Transverse colon (tissue), 4 donors: ENCODE data around the gene FOXR1. TPM values are rescaled to one million over a fixed set of nuclear protein-coding genes. Genes with fewer than 3 reads are reported as not detected.

Source experiments
- DNase-seq: peaks from one replicate; pipeline ENCODE4 v3.0.0-alpha.2; 2019
- H3K27ac ChIP-seq, 4 donors: fragments of 200-600 bp; sonication (generic); 2 replicates each; pipeline ENCODE4 v1.5.1; 2016 to 2018; ENCODE audit warnings: inconsistent platforms in 4 of 4
- H3K27me3 ChIP-seq: fragments of 200-600 bp; sonication (generic); 2 replicates; pipeline ENCODE4 v1.5.1; 2017; ENCODE audit warnings: inconsistent platforms
- H3K36me3 ChIP-seq, 4 donors: fragments of 200-600 bp; sonication (generic); 2 replicates each; pipeline ENCODE4 v1.5.1; 2017 to 2019; ENCODE audit warnings: inconsistent platforms in 4 of 4
- H3K4me1 ChIP-seq, 4 donors: fragments of 200-600 bp; sonication (generic); 2 replicates each; pipeline ENCODE4 v1.5.1; 2017 to 2020; ENCODE audit warnings: inconsistent platforms in 4 of 4
- H3K4me3 ChIP-seq, 4 donors: fragments of 200-600 bp; sonication (generic); 1 replicate in 1 of 4; 2 replicates in 3 of 4; pipeline versions ENCODE4 v1.5.1 to v1.6.1; 2017 to 2019; ENCODE audit warnings: inconsistent platforms in 4 of 4
- H3K9me3 ChIP-seq, 2 donors: fragments of 200-600 bp; sonication (generic); 2 replicates each; pipeline ENCODE4 v1.5.1; 2017 to 2019; ENCODE audit warnings: inconsistent platforms in 2 of 2
- EP300 ChIP-seq: sonication (generic); formaldehyde crosslinking; IDR thresholded peaks from one replicate; pipeline ENCODE4 v1.6.1; 2017; ENCODE audit warnings: antibody characterized with exemption, low read depth
- POLR2A ChIP-seq: fragments of 450-650 bp; IDR thresholded peaks from one replicate; pipeline ENCODE4 v1.6.1; 2016; ENCODE audit warnings: antibody characterized with exemption, mild to moderate bottlenecking, moderate library complexity
- POLR2AphosphoS5 ChIP-seq, 3 donors: sonication (generic); formaldehyde crosslinking; IDR thresholded peaks; one replicate each; pipeline ENCODE4 v1.6.1; 2016; ENCODE audit warnings: antibody characterized with exemption in 3 of 3
- WGBS, 2 donors: methylation state at CpG; one replicate each; pipeline ENCODE4 v1.1.5; 2018; ENCODE audit warnings: low coverage in 1 of 2; 5-methylcytosine and 5-hydroxymethylcytosine counted together
- in situ Hi-C, 4 donors: fragments of 200-750 bp; cut with MboI; loops; one replicate each; pipeline versions ENCODE4 v1.15.0 to v1.15.1; 2017; ENCODE audit warnings: low sequenced_read_pairs in 3 of 4, low pct_ligation_motif_present in 1 of 4, low pct_unique_long_range_greater_than_20kb in 1 of 4
- intact Hi-C: fragments of 100-400 bp; cut with DNase I; formaldehyde crosslinking; loops from one replicate; pipeline ENCODE4 v1.15.1; 2023; ENCODE audit warnings: low total_unique reads
- total RNA-seq, 4 donors: library from RNA; depleted of rRNA; stranded (reverse); fragments of >200 nt; gene quantifications; one replicate each; pipeline ENCODE4 v1.1.0, GENCODE V29; 2016
- TF ChIP-seq, protein P1 (sequence below), 5 experiments: fragments of 200-600 bp in 3 of 5; fragments of 450-650 bp in 2 of 5; sonication (generic) in 3 of 5; IDR thresholded peaks; 1 replicate in 2 of 5; 2 replicates in 3 of 5; pipeline ENCODE4 v1.5.1; 2016 to 2017; ENCODE audit warnings: antibody characterized with exemption in 5 of 5, inconsistent platforms in 3 of 5, mild to moderate bottlenecking in 2 of 5, moderate library complexity in 1 of 5

FOXR1 gene
- total RNA-seq, 4 donors from 2014 or later: not detected

DNA sequence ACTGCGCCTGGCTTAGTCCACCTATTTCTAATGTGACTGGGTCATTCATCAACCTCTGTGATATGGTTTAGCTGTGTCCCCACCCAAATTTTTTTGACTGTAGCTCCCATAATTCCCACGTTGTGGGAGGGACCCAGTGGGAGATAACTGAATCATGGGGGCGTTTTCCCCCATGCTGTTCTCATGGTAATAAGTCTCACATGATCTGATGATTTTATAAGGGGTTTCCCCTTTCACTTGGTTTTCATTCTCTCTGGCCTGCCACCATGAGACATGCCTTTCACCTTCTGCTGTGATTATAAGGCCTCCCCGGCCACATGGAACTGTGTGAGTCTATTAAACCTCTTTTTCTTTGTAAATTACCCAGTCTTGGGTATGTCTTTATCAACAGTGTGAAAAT, 35.1 kb downstream of the FOXR1 start:
- Histone ChIP-seq H3K4me3 (no peak overlapping the region), H3K36me3 (peaks cover 0 to 47% (median 11%) of the 10 kb centered on the region in 4 donors), H3K27me3 (no peaks in the 10 kb centered on the region), H3K9me3 (no peaks in the 10 kb centered on the region), H3K4me1 (no peaks in the 10 kb centered on the region), H3K27ac (no peak overlapping the region)
- no peak for TF ChIP-seq EP300
- TF ChIP-seq POLR2AphosphoS5 (IDR thresholded peaks at IDR 0.05): no peak
- TF ChIP-seq, protein P1, sequence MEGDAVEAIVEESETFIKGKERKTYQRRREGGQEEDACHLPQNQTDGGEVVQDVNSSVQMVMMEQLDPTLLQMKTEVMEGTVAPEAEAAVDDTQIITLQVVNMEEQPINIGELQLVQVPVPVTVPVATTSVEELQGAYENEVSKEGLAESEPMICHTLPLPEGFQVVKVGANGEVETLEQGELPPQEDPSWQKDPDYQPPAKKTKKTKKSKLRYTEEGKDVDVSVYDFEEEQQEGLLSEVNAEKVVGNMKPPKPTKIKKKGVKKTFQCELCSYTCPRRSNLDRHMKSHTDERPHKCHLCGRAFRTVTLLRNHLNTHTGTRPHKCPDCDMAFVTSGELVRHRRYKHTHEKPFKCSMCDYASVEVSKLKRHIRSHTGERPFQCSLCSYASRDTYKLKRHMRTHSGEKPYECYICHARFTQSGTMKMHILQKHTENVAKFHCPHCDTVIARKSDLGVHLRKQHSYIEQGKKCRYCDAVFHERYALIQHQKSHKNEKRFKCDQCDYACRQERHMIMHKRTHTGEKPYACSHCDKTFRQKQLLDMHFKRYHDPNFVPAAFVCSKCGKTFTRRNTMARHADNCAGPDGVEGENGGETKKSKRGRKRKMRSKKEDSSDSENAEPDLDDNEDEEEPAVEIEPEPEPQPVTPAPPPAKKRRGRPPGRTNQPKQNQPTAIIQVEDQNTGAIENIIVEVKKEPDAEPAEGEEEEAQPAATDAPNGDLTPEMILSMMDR (IDR thresholded peaks at IDR 0.05): no peak
- TF ChIP-seq POLR2A: no peak
- no peak for DNase-seq
- in situ Hi-C loops: no loop called here
- 88 to 90% methylated on average over 4 of the region's 4 CpGs for WGBS, 2 donors
- intact Hi-C loops: no loop called here

DNA sequence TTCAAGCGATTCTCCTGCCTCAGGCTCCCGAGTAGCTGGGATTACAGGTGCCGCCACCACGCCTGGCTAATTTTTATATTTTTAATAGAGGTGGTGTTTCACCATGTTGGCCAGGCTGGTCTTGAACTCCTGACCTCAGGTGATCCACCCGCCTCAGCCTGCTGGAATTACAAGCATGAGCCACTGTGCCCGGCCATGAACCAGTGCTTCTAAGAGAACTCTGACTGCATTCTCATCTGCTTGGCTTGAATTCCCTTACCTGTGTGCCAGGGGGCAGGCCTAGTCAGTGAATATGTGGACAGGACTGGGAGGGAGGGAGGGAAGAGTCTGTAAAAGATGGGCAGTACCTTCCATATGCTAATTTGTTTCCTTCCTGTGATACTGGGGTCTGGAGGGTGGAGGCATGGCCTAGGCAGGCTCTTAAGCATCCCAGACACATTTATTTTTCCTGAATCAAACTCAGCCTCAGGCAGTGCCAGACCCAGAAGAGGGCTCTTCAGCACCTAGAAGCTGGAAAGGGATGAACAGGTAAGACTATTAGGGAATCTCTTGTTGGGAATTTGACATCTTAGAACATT, 40.0 kb downstream of the FOXR1 start:
- Histone ChIP-seq H3K4me3 (no peak overlapping the region), H3K9me3 (no peaks in the 10 kb centered on the region), H3K27me3 (no peaks in the 10 kb centered on the region), H3K27ac (no peak overlapping the region), H3K36me3 (peaks cover 0 to 69% (median 19%) of the 10 kb centered on the region in 4 donors), H3K4me1 (peaks cover 2 to 12% (median 9%) of the 10 kb centered on the region in 4 donors)
- in situ Hi-C loops (no loop called here), intact Hi-C loops (no loop called here)
- DNase-seq: no peak
- 86% methylated on average over 6 of the region's 6 CpGs; no CpG with 5 or more reads in 1 of the 2 donors for WGBS, 2 donors
- TF ChIP-seq POLR2A (no peak), EP300 (no peak), POLR2AphosphoS5 (IDR thresholded peaks at IDR 0.05) (no peak)
- TF ChIP-seq, protein P1 (IDR thresholded peaks at IDR 0.05): no peak

DNA sequence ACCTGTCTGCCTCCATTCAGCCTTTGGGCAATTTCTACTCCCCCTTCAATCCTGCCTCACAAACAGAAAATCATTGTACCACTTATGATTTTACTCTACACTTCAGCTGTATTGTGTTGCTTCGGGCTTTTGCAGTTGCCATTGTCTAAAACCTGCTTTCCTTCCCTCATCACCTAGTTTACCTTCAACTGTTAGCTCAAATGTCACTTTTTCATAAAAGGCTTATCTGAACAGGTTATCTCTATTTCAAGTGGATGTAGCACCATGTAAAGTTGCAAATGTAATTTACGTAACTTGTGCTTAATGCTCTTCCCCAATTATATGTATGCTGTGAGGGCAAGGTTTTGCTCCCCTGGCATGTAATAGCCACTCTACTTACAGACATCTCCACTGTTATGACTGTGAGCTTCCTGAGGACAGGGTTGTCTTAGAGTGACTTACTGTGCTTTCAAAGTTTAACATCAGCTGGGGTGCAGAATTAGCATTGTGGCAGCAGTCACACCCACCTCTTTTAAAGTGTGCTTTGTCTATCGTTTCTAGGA, 41.1 kb downstream of the FOXR1 start:
- WGBS, 2 donors: 81 to 88% methylated on average over 3 of the region's 3 CpGs
- no peak for TF ChIP-seq POLR2A
- TF ChIP-seq, protein P1 (IDR thresholded peaks at IDR 0.05): no peak
- TF ChIP-seq POLR2AphosphoS5 (IDR thresholded peaks at IDR 0.05): no peak
- TF ChIP-seq EP300: no peak
- H3K27ac ChIP-seq: no peak overlapping the region
- DNase-seq: no peak
- no peaks in the 10 kb centered on the region for H3K27me3 ChIP-seq
- intact Hi-C loops: no loop called here
- peaks cover 0 to 57% (median 16%) of the 10 kb centered on the region in 4 donors for H3K36me3 ChIP-seq
- H3K4me3 ChIP-seq: no peak overlapping the region
- in situ Hi-C loops: no loop called here
- H3K4me1 ChIP-seq: peaks cover 8 to 22% (median 19%) of the 10 kb centered on the region in 4 donors
- no peaks in the 10 kb centered on the region for H3K9me3 ChIP-seq

DNA sequence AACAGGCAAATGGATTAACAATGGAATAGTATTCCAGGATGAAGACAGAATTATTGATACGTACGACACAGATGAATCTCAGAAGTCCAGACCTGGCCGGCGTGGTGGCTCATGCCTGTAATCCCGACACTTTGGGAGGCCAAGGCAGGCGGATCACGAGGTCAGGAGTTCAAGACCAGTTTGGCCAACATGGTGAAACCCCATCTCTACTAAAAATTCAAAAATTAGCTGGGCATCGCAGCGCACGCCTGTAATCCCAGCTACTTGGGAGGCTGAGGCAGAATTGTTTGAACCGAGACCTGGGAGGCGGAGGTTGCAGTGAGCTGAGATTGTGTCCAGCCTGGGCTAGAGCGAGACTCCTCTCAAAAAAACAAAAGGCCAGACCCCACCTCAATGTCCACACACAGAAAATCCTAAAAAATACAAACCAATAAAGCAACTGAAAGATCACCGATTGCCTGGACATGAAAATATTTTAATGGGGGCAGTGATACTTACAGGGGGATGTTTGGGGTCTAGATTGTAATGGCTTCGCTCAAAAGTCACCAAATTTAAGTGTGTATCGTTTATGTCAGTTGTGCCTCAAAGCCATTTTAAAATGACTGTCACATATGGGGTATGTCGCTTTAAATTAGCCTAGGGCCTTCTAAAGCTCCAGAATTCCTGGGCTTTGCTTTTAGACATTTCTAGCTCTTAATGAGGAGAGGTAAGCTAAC, 42.8 kb downstream of the FOXR1 start:
- H3K27me3 ChIP-seq: no peaks in the 10 kb centered on the region
- H3K4me1 ChIP-seq: peaks cover 8 to 24% (median 21%) of the 10 kb centered on the region in 4 donors
- H3K9me3 ChIP-seq: no peaks in the 10 kb centered on the region
- no peak overlapping the region for H3K27ac ChIP-seq
- in situ Hi-C loops (no loop called here), intact Hi-C loops (no loop called here)
- no peak for TF ChIP-seq POLR2AphosphoS5 (IDR thresholded peaks at IDR 0.05)
- TF ChIP-seq, protein P1 (IDR thresholded peaks at IDR 0.05): no peak
- no peak for TF ChIP-seq POLR2A
- H3K36me3 ChIP-seq: peaks cover 0 to 53% (median 16%) of the 10 kb centered on the region in 4 donors
- WGBS, 2 donors: 93 to 100% methylated on average over 4 to 17 of the region's 17 CpGs
- H3K4me3 ChIP-seq: no peak overlapping the region
- no peak for DNase-seq
